NOMO-1 (cell line): ENCODE measurements around the gene COL23A1.

Experiments used
- DNase-seq, 2 experiments: peaks; one replicate each; lab custom pipeline; 2025; ENCODE audit not compliant: unreplicated experiment in 2 of 2; lab: John Stamatoyannopoulos, UW

COL23A1 gene

GRCh38 chr5:178333821-178334481 is 256.2 kb downstream of the COL23A1 start:
- no peak for DNase-seq

GRCh38 chr5:178332210-178332641 is 258.0 kb downstream of the COL23A1 start:
- DNase-seq = no peak

GRCh38 chr5:178331491-178331996 is 258.6 kb downstream of the COL23A1 start:
- DNase-seq = no peak

GRCh38 chr5:178330791-178331404 is 259.3 kb downstream of the COL23A1 start:
- no peak for DNase-seq

- DNase-seq = no peak
Observed at GRCh38 chr5:178328826-178329730, 261.1 kb downstream of the COL23A1 start.

- no peak for DNase-seq
Observed at GRCh38 chr5:178327931-178328711, 262.1 kb downstream of the COL23A1 start.

GRCh38 chr5:178327446-178327845 is 262.7 kb downstream of the COL23A1 start:
- DNase-seq = no peak

GRCh38 chr5:178326374-178326715 is 263.8 kb downstream of the COL23A1 start:
- DNase-seq = no peak

- DNase-seq = no peak
Observed at GRCh38 chr5:178325679-178326373, 264.4 kb downstream of the COL23A1 start.

- no peak for DNase-seq
Observed at GRCh38 chr5:178325311-178325678, 264.9 kb downstream of the COL23A1 start.

GRCh38 chr5:178324481-178325310 is 265.5 kb downstream of the COL23A1 start:
- no peak for DNase-seq

GRCh38 chr5:178323961-178324360 is 266.2 kb downstream of the COL23A1 start:
- no peak for DNase-seq

GRCh38 chr5:178323541-178323865 is 266.7 kb downstream of the COL23A1 start:
- no peak for DNase-seq

- DNase-seq = no peak
Observed at GRCh38 chr5:178322736-178323540, 267.3 kb downstream of the COL23A1 start.

- no peak for DNase-seq
Observed at GRCh38 chr5:178320281-178320855, 269.8 kb downstream of the COL23A1 start.

- DNase-seq = no peak
Observed at GRCh38 chr5:178319541-178320041, 270.6 kb downstream of the COL23A1 start.

GRCh38 chr5:178318893-178319292 is 271.3 kb downstream of the COL23A1 start:
- no peak for DNase-seq

GRCh38 chr5:178318382-178318781 is 271.8 kb downstream of the COL23A1 start:
- no peak for DNase-seq
